IMR-90 (cell line): Measurements from ENCODE around the gene ING5. TPM values are rescaled to one million over a fixed set of nuclear protein-coding genes. Genes with fewer than 3 reads are reported as not detected.

Experiments used
- ATAC-seq: fragments of 200-7000 bp; cut with Tn5 transposase; 2 replicates; pipeline ENCODE4 v1.9.1; 2020; ENCODE audit warnings: low read depth, mild to moderate bottlenecking, moderate library complexity
- BruUV-seq: library from RNA; stranded (reverse); fragments of 400-500 nt; replicated peaks from 2 replicates; lab custom pipeline; 2021; lab: Mats Ljungman, UMichigan
- CTCF ChIA-PET: fragments of 300-600 bp; formaldehyde crosslinking; extraction: SDS; loops from one replicate; lab custom pipeline; 2021; ENCODE audit warnings: antibody characterized with exemption; lab: Yijun Ruan, JAX
- POLR2A ChIA-PET: fragments of 300-600 bp; sonication (Branson Sonifier 250); formaldehyde crosslinking; loops from one replicate; lab custom pipeline; 2022; ENCODE audit warnings: antibody characterized with exemption; ENCODE audit not compliant: unreplicated experiment; lab: Charles Lee
- DNase-seq: peaks from one replicate; pipeline ENCODE4 v3.0.0; 2013
- H2AFZ ChIP-seq: replicated peaks from 2 replicates; pipeline ENCODE3; 2013; ENCODE audit warnings: low read length, mild to moderate bottlenecking; ENCODE audit not compliant: poor library complexity
- H2AK5ac ChIP-seq: 2 replicates; pipeline ENCODE4 v1.6.1; 2013; ENCODE audit warnings: low read depth, low read length, inconsistent platforms
- H2AK9ac ChIP-seq: replicated peaks from 2 replicates; pipeline ENCODE3; 2013; ENCODE audit warnings: mild to moderate bottlenecking, low read depth, low read length, moderate library complexity; ENCODE audit not compliant: poor library complexity
- H2BK120ac ChIP-seq: 2 replicates; pipeline ENCODE4 v1.6.1; 2013; ENCODE audit warnings: low read depth, low read length, inconsistent platforms
- H2BK15ac ChIP-seq: 3 replicates; pipeline ENCODE4 v1.6.1; 2013; ENCODE audit warnings: low read depth, low read length, inconsistent platforms
- H2BK20ac ChIP-seq: 2 replicates; pipeline ENCODE4 v1.6.1; 2013; ENCODE audit warnings: low read depth, mild to moderate bottlenecking, inconsistent platforms, low read length, moderate library complexity
- H2BK5ac ChIP-seq: 2 replicates; pipeline ENCODE4 v1.6.1; 2013; ENCODE audit warnings: mild to moderate bottlenecking, low read depth, low read length, inconsistent platforms; ENCODE audit not compliant: poor library complexity, severe bottlenecking
- H3K14ac ChIP-seq: replicated peaks from 2 replicates; pipeline ENCODE4 v1.6.1; 2013; ENCODE audit warnings: low read depth, low read length, inconsistent platforms
- H3K18ac ChIP-seq: 2 replicates; pipeline ENCODE4 v1.6.1; 2013; ENCODE audit warnings: low read depth, low read length, control low read depth
- H3K23ac ChIP-seq: 2 replicates; pipeline ENCODE4 v1.6.1; 2013; ENCODE audit warnings: low read depth, low read length, inconsistent platforms
- H3K27ac ChIP-seq: 2 replicates; pipeline ENCODE4 v1.5.1; 2013; ENCODE audit warnings: mild to moderate bottlenecking, control low read depth, low read length; ENCODE audit not compliant: insufficient read depth
- H3K27me3 ChIP-seq: 2 replicates; pipeline ENCODE4 v1.6.1; 2013; ENCODE audit warnings: low read length; ENCODE audit not compliant: control insufficient read depth, insufficient read depth
- H3K36me3 ChIP-seq: 2 replicates; pipeline ENCODE4 v1.6.1; 2013; ENCODE audit warnings: low read length, mixed read lengths; ENCODE audit not compliant: control insufficient read depth, insufficient read depth
- H3K4ac ChIP-seq: 2 replicates; pipeline ENCODE4 v1.6.1; 2013; ENCODE audit warnings: low read depth, low read length, inconsistent platforms
- H3K4me1 ChIP-seq: 2 replicates; pipeline ENCODE4 v1.6.1; 2013; ENCODE audit warnings: low read length, mixed read lengths; ENCODE audit not compliant: control insufficient read depth, insufficient read depth
- H3K4me2 ChIP-seq: 2 replicates; pipeline ENCODE4 v1.6.1; 2013; ENCODE audit warnings: low read depth, mild to moderate bottlenecking, control low read depth, low read length, moderate library complexity
- H3K4me3 ChIP-seq: 2 replicates; pipeline ENCODE4 v1.5.1; 2013; ENCODE audit warnings: low read depth, mild to moderate bottlenecking, control low read depth, low read length, moderate library complexity; ENCODE audit not compliant: insufficient read depth
- H3K56ac ChIP-seq: 2 replicates; pipeline ENCODE4 v1.6.1; 2013; ENCODE audit warnings: low read length, inconsistent platforms; ENCODE audit not compliant: insufficient read depth; ENCODE audit errors: extremely low read depth
- H3K79me1 ChIP-seq, 2 experiments: 2 replicates each; pipeline ENCODE4 v1.6.1; 2013; ENCODE audit warnings: low read length in 2 of 2, inconsistent platforms in 1 of 2, low read depth in 1 of 2
- H3K9ac ChIP-seq: 2 replicates; pipeline ENCODE4 v1.6.1; 2013; ENCODE audit warnings: low read depth, low read length, control low read depth
- H3K9me1 ChIP-seq: 2 replicates; pipeline ENCODE4 v1.6.1; 2013; ENCODE audit warnings: low read length, inconsistent platforms; ENCODE audit not compliant: insufficient read depth
- H3K9me3 ChIP-seq: 2 replicates; pipeline ENCODE4 v1.6.1; 2013; ENCODE audit warnings: low read length; ENCODE audit not compliant: control insufficient read depth, insufficient read depth
- H4K20me1 ChIP-seq: 2 replicates; pipeline ENCODE4 v1.6.1; 2013; ENCODE audit warnings: low read length, inconsistent platforms; ENCODE audit not compliant: insufficient read depth
- H4K5ac ChIP-seq: 2 replicates; pipeline ENCODE4 v1.6.1; 2013; ENCODE audit warnings: mild to moderate bottlenecking, low read depth, low read length, control low read depth
- H4K8ac ChIP-seq, 2 experiments: 2 replicates each; pipeline ENCODE4 v1.6.1; 2013; ENCODE audit warnings: low read depth in 2 of 2, low read length in 2 of 2, control low read depth in 1 of 2, inconsistent platforms in 1 of 2
- H4K91ac ChIP-seq: 2 replicates; pipeline ENCODE4 v1.6.1; 2013; ENCODE audit warnings: low read depth, low read length, inconsistent platforms; ENCODE audit not compliant: insufficient read depth
- BHLHE40 ChIP-seq: fragments of 150-350 bp; IDR thresholded peaks from 2 replicates; pipeline ENCODE4 v1.6.1; 2016; ENCODE audit warnings: mild to moderate bottlenecking, low read depth, low read length
- CEBPB ChIP-seq: IDR thresholded peaks from 2 replicates; pipeline ENCODE4 v1.6.1; 2012; ENCODE audit warnings: low read depth, low read length, improper control_type of control experiment
- CHD1 ChIP-seq: IDR thresholded peaks from 2 replicates; pipeline ENCODE4 v1.6.1; 2012; ENCODE audit warnings: low read depth, low read length, improper control_type of control experiment
- CTCF ChIP-seq: conservative IDR thresholded peaks from 2 replicates; pipeline ENCODE4 v1.5.1; 2012; ENCODE audit warnings: mild to moderate bottlenecking, low read depth, low read length, improper control_type of control experiment
- ELK1 ChIP-seq: fragments of 150-350 bp; IDR thresholded peaks from 2 replicates; pipeline ENCODE4 v1.6.1; 2016; ENCODE audit warnings: low read depth, mild to moderate bottlenecking, low read length, moderate library complexity, borderline replicate concordance
- FOS ChIP-seq: fragments of 150-350 bp; IDR thresholded peaks from 2 replicates; pipeline ENCODE4 v1.6.1; 2016; ENCODE audit warnings: low read depth, low read length
- MAFK ChIP-seq: IDR thresholded peaks from 2 replicates; pipeline ENCODE4 v1.6.1; 2012; ENCODE audit warnings: low read depth, low read length, improper control_type of control experiment
- MAZ ChIP-seq: IDR thresholded peaks from 2 replicates; pipeline ENCODE4 v1.6.1; 2012; ENCODE audit warnings: low read depth, mild to moderate bottlenecking, low read length, improper control_type of control experiment, moderate library complexity, borderline replicate concordance
- MXI1 ChIP-seq: IDR thresholded peaks from 2 replicates; pipeline ENCODE4 v1.6.1; 2012; ENCODE audit warnings: low read depth, mild to moderate bottlenecking, low read length, moderate library complexity, borderline replicate concordance
- NFE2L2 ChIP-seq: fragments of 150-350 bp; IDR thresholded peaks from 2 replicates; pipeline ENCODE4 v1.6.1; 2016; ENCODE audit warnings: low read depth, mild to moderate bottlenecking, low read length
- POLR2A ChIP-seq: IDR thresholded peaks from 2 replicates; pipeline ENCODE4 v1.6.1; 2012; ENCODE audit warnings: mild to moderate bottlenecking, low read depth, low read length
- RAD21 ChIP-seq: IDR thresholded peaks from 2 replicates; pipeline ENCODE4 v1.6.1; 2012; ENCODE audit warnings: low read length, improper control_type of control experiment
- RCOR1 ChIP-seq: IDR thresholded peaks from 2 replicates; pipeline ENCODE4 v1.6.1; 2012; ENCODE audit warnings: mild to moderate bottlenecking, low read length, improper control_type of control experiment; ENCODE audit not compliant: insufficient replicate concordance
- RFX5 ChIP-seq: IDR thresholded peaks from 2 replicates; pipeline ENCODE4 v1.8.0; 2012; ENCODE audit warnings: low read depth, mild to moderate bottlenecking, low read length, moderate library complexity
- SMC3 ChIP-seq: fragments of 150-350 bp; IDR thresholded peaks from 2 replicates; pipeline ENCODE4 v1.6.1; 2016; ENCODE audit warnings: low read depth, mild to moderate bottlenecking, antibody characterized with exemption, low read length, moderate library complexity
- USF2 ChIP-seq: fragments of 150-350 bp; IDR thresholded peaks from 2 replicates; pipeline ENCODE4 v1.6.1; 2017; ENCODE audit warnings: mild to moderate bottlenecking, antibody characterized with exemption, low read length, low read depth
- WGBS, 2 experiments: methylation state at CpG; one replicate each; pipeline versions ENCODE4 v1.1.5 to v1.1.7; 2013; ENCODE audit warnings: missing lambda C conversion rate in 2 of 2; ENCODE audit not compliant: insufficient read length in 1 of 2; ENCODE audit errors: extremely low coverage in 2 of 2; 5-methylcytosine and 5-hydroxymethylcytosine counted together
- dilution Hi-C: fragments of 300-500 bp; cut with HindIII; formaldehyde crosslinking; loops from one replicate; pipeline ENCODE4 v1.14.3; 2018; ENCODE audit warnings: low sequenced_read_pairs; ENCODE audit not compliant: unreplicated experiment
- in situ Hi-C: fragments of 300-500 bp; cut with MboI; formaldehyde crosslinking; loops from 3 replicates; pipeline ENCODE4 v1.14.3; 2019; ENCODE audit warnings: low sequenced_read_pairs, inconsistent platforms, mixed read lengths
- intact Hi-C: fragments of 100-400 bp; cut with micrococcal nuclease; formaldehyde crosslinking; loops from 2 replicates; pipeline ENCODE4 v1.10.0; 2022
- polyA plus RNA-seq, 3 experiments: library from polyadenylated mRNA; depleted of rRNA; stranded (reverse); fragments of >200 nt; gene quantifications; 2 replicates each; pipeline ENCODE4 v1.2.3, GENCODE V29; 2012; ENCODE audit warnings: low replicate concordance in 1 of 3
- total RNA-seq: library from RNA; depleted of rRNA; stranded (reverse); fragments of >200 nt; gene quantifications from 2 replicates; pipeline ENCODE4 v1.2.3, GENCODE V29; 2012

The ING5 gene
- total and polyA plus RNA-seq, 2 of the 4 experiments (the other 2 are of a cell fraction), result 36.1 to 38.9 TPM

GRCh38 chr2:241745276-241745675, 43.4 kb downstream of the ING5 start:
- H3K27ac ChIP-seq, result no peak overlapping the region
- H4K20me1 ChIP-seq, result peaks cover 7% of the 10 kb centered on the region
- H2AFZ ChIP-seq, result no peak overlapping the region
- no peak overlapping the region for H4K91ac ChIP-seq
- H3K14ac ChIP-seq, result no peak overlapping the region
- H3K36me3 ChIP-seq, result peaks cover 48% of the 10 kb centered on the region
- no peak overlapping the region for H2BK15ac ChIP-seq
- TF ChIP-seq CHD1 (no peak), RAD21 (no peak), CEBPB (no peak), SMC3 (no peak), MAFK (no peak), USF2 (no peak), MXI1 (no peak), MAZ (no peak), RCOR1 (no peak), POLR2A (no peak), NFE2L2 (no peak), FOS (no peak), BHLHE40 (no peak), RFX5 (no peak), CTCF (no peak), ELK1 (no peak)
- WGBS, 2 experiments, result 100% methylated on average over 5 of the region's 13 CpGs; no CpG with 5 or more reads in 1 of the 2 experiments
- H2BK5ac ChIP-seq, result no peak overlapping the region
- H3K18ac ChIP-seq, result no peak overlapping the region
- dilution Hi-C loops (no loop called here), intact Hi-C loops (no loop called here), in situ Hi-C loops (no loop called here)
- no peak overlapping the region for H3K9ac ChIP-seq
- H3K4me2 ChIP-seq, result no peak overlapping the region
- POLR2A ChIA-PET, result no interaction called here
- no peak overlapping the region for H4K5ac ChIP-seq
- no peak overlapping the region for H2AK9ac ChIP-seq
- H2BK20ac ChIP-seq, result no peak overlapping the region
- H3K4me1 ChIP-seq, result no peaks in the 10 kb centered on the region
- no peak overlapping the region for H4K8ac ChIP-seq
- H3K79me1 ChIP-seq, result peaks cover 2 to 4% of the 10 kb centered on the region in 2 experiments; a peak in 3 of 4 replicates
- H3K27me3 ChIP-seq, result no peaks in the 10 kb centered on the region
- H3K4me3 ChIP-seq, result no peak overlapping the region
- H3K9me3 ChIP-seq, result 0 out of 2 replicates have a peak, but pooled peaks cover 2% of the 10 kb centered on the region
- H3K23ac ChIP-seq, result no peak overlapping the region
- CTCF ChIA-PET, result no interaction called here
- ATAC-seq, result no peak
- H3K9me1 ChIP-seq, result peaks cover 5% of the 10 kb centered on the region
- H3K56ac ChIP-seq, result no peak overlapping the region
- no peak overlapping the region for H2BK120ac ChIP-seq
- DNase-seq, result no peak
- no peak overlapping the region for H2AK5ac ChIP-seq
- no peak overlapping the region for H3K4ac ChIP-seq
- no TSS peak for BruUV-seq
